Activated naive CD8-positive, alpha-beta T cell treated with anti-CD3 and anti-CD28 coated beads, Interleukin-2, amount 10 ng/mL, durations not matched to agents 7 days and 5 days (primary cell): ENCODE results near the gene COA1. TPM values are rescaled to one million over a fixed set of nuclear protein-coding genes. Genes with fewer than 3 reads are reported as not detected.
"Not testable (repeated sequence)": the region's sequence is repeated elsewhere in the genome, so short reads cannot be mapped to it uniquely, and the experiment has no call there.

Experiments
- ATAC-seq: fragments of 150-1000 bp; cut with Tn5 transposase; one replicate; pipeline ENCODE4 v1.10.0; 2021; ENCODE audit warnings: low read depth, moderate library complexity
- POLR2A ChIA-PET: fragments of 350-600 bp; sonication (Branson Sonifier 250); formaldehyde crosslinking; loops from one replicate; lab custom pipeline; 2021; ENCODE audit warnings: antibody characterized with exemption; lab: Charles Lee
- DNase-seq: peaks from one replicate; pipeline ENCODE4 v3.0.0; 2021
- H3K27ac Mint-ChIP-seq: one replicate; pipeline ENCODE4 v1.8.0; 2022; ENCODE audit warnings: mild to moderate bottlenecking, mixed read lengths
- H3K27me3 Mint-ChIP-seq: one replicate; pipeline ENCODE4 v1.8.0; 2022; ENCODE audit warnings: mild to moderate bottlenecking, moderate library complexity, mixed read lengths
- H3K36me3 Mint-ChIP-seq: one replicate; pipeline ENCODE4 v1.8.0; 2021; ENCODE audit warnings: mild to moderate bottlenecking, mixed read lengths
- H3K4me1 Mint-ChIP-seq: one replicate; pipeline ENCODE4 v1.8.0; 2021; ENCODE audit warnings: mixed read lengths
- H3K4me3 Mint-ChIP-seq: one replicate; pipeline ENCODE4 v1.8.0; 2022; ENCODE audit warnings: mild to moderate bottlenecking, moderate library complexity, mixed read lengths
- H3K9me3 Mint-ChIP-seq: one replicate; pipeline ENCODE4 v1.8.0; 2021; ENCODE audit warnings: mixed read lengths
- total RNA-seq, 2 experiments: library from RNA; stranded (reverse); gene quantifications; one replicate each; pipeline ENCODE4 v1.2.3, GENCODE V29; 2021

The COA1 gene
- total RNA-seq, 2 experiments from 2014 or later = 72.7 to 80.2 TPM

DNA sequence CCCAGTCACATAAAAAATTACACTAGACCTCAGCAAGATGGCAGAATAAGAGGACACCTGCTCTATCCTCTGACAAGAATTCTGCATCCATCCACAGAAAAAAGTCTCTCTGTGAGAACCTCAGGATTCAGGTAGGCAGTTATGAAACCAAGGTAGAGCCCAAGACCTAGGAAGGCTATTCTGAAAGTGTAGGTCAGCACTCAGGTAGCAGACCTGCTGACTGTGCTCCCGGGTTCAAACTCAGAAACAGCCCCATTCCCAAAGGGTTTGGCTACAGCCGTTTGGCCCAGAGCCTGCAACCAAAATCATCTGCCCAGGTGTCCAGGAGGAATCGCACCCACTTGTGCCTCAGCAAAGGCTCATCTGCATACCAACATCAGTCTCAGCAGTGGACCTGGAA, 37.7 kb downstream of the COA1 start:
- POLR2A ChIA-PET = interaction anchor here (0.6 to 1.2 kb wide), 3 partner anchors 14 to 111 kb away, joined by 3 read pairs; partner anchors contain the start of gene STK17A
- no peaks in the 10 kb centered on the region for H3K27me3 Mint-ChIP-seq
- no peak overlapping the region for H3K4me3 Mint-ChIP-seq
- peaks cover 12% of the 10 kb centered on the region for H3K36me3 Mint-ChIP-seq
- no peak for DNase-seq
- H3K4me1 Mint-ChIP-seq = peaks cover 10% of the 10 kb centered on the region
- ATAC-seq = no peak
- peaks cover 7% of the 10 kb centered on the region for H3K9me3 Mint-ChIP-seq
- no peak overlapping the region for H3K27ac Mint-ChIP-seq

DNA sequence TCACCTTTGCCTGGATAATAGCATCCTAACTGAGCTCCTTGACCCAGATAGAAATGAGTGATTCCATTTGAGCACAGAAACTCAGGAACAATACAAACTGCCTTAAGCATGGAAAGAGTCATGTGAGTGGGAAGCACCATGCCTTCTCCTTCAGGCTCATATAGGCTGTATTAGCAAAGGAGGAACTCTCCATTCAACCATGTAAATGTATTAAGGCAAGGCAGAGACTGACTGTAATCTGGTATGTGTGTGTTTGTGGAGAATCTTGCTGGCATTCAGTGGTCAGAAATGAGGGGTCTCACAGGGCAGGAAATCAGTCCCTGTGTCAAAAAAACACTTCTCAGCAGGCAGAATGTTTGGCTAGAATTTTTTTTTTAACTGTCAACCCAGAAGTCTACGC, 40.2 kb downstream of the COA1 start:
- H3K27me3 Mint-ChIP-seq = no peaks in the 10 kb centered on the region
- DNase-seq = no peak

DNA sequence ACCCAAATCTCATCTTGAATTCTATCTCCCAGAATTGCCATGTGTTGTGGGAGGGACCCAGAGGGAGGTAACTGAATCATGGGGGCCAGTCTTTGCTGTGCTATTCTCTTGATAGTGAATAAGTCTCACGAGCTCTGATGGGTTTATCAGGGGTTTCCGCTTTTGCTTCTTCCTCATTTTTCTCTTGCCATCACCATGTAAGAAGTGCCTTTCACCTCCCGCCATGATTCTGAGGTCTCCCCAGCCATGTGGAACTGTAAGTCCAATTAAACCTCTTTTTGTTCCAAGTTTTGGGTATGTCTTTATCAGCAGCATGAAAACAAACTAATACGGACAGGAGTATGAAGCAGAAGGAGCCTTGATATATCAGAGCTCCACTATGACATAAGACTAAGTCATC, 41.5 kb downstream of the COA1 start:
- ATAC-seq, H3K27ac Mint-ChIP-seq, H3K27me3 Mint-ChIP-seq, DNase-seq, H3K4me3 Mint-ChIP-seq: not testable (repeated sequence)
- POLR2A ChIA-PET = interaction anchor here (0.7 to 4.0 kb wide), 2 partner anchors 38 to 105 kb away, joined by 4 to 17 read pairs; partner anchors contain the start of gene STK17A
- Mint-ChIP-seq H3K9me3 (peaks cover 11% of the 10 kb centered on the region), H3K36me3 (peaks cover 28% of the 10 kb centered on the region), H3K4me1 (peaks cover 15% of the 10 kb centered on the region)

More for the DNA sequence above, 40.2 kb downstream of the COA1 start:
- no peak overlapping the region for H3K27ac Mint-ChIP-seq
- no peak overlapping the region for H3K4me3 Mint-ChIP-seq
- POLR2A ChIA-PET = interaction anchor here (4.0 kb wide), 1 partner anchor 106 kb away, joined by 17 read pairs; the partner anchor contains the start of gene STK17A
- peaks cover 21% of the 10 kb centered on the region for H3K36me3 Mint-ChIP-seq
- peaks cover 8% of the 10 kb centered on the region for H3K9me3 Mint-ChIP-seq
- ATAC-seq = no peak
- peaks cover 13% of the 10 kb centered on the region for H3K4me1 Mint-ChIP-seq

DNA sequence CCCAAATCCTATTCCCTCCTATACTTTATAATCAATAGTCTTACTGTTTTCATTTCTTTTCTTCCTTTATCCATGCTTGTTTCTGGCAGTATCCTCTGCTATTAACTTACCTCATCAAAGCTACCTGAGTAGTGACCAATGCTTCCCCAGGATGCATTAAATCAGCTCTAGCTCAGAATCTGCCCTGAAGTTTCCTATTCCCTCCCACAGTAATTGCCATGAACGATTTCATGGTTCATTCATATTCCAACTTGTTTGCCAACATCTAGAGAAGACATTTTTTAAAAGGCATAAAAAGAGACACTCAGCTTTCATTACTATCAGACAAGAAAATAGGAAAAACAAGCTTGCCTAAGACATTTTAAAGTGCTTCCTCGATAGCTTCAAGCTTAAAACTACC, 42.3 kb downstream of the COA1 start:
- POLR2A ChIA-PET = interaction anchor here (0.7 to 4.0 kb wide), 2 partner anchors 37 to 104 kb away, joined by 4 to 17 read pairs; partner anchors contain the start of gene STK17A
- Mint-ChIP-seq H3K4me3 (no peak overlapping the region), H3K27me3 (no peaks in the 10 kb centered on the region), H3K9me3 (peaks cover 11% of the 10 kb centered on the region), H3K36me3 (peaks cover 28% of the 10 kb centered on the region), H3K4me1 (peaks cover 17% of the 10 kb centered on the region), H3K27ac (no peak overlapping the region)
- ATAC-seq = no peak
- no peak for DNase-seq

DNA sequence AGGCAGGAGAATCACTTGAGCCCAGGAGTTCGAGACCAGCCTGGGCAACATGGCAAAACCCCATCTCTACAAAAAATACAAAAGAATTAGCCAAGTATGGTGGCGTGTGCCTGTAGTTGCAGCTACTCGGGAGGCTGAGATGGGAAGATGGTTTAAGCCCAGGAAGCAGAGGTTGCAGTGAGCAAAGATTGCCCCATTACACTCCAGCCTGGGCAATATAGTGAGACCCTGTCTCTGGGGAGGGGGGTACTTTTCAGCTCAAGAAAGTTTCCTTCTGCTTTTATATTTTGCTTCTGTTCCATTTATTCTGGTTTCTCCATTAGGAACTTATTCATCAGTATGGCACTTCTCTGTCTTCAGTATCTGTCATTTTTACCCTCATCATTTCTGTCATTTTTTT, 48.6 kb downstream of the COA1 start:
- ATAC-seq = no peak
- H3K9me3 Mint-ChIP-seq = peaks cover 4% of the 10 kb centered on the region
- H3K4me1 Mint-ChIP-seq = peaks cover 31% of the 10 kb centered on the region
- DNase-seq = no peak
- no peak overlapping the region for H3K4me3 Mint-ChIP-seq
- H3K27me3 Mint-ChIP-seq = no peaks in the 10 kb centered on the region
- POLR2A ChIA-PET = no interaction called here
- H3K27ac Mint-ChIP-seq = no peak overlapping the region
- peaks cover 27% of the 10 kb centered on the region for H3K36me3 Mint-ChIP-seq

DNA sequence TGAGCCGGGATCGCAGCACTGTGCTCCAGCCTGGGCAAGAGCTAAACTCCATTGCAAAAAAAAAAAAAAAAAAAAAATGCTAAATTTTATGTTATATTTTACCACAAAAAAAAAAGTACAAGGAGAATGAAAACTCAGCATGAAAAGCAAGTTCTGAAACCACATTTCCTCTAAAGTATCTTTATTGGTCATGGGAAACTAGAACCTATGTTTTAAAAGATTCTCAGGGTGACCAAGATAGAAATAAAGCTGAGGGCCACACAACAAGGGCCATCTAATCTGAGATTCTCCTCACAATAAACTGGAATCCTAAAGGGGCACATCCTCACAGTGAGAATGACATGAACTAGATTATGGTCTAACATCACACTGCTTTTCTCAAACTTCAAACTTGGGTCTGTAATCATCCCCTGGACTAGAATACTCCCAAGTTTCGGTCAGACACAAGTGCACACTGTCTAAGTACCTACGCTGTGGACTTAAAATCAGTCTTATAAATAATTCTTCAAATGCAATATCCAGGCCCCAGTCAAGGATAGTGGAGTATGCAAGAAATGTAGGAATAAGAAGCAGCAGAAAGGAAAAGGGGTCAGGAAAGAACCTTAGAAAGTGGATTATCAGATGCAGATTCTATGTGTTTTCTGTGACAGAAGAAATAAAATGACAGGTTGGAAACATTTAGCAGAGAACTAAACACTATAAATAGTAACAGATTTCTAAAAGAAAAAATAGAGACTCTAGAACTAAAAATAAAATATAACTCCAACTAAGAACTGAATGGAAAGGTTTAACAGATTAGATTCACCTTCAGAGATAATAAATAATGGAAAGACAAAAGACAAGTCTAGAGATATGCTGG, 49.9 kb downstream of the COA1 start:
- Mint-ChIP-seq H3K36me3 (peaks cover 24% of the 10 kb centered on the region), H3K9me3 (peaks cover 9% of the 10 kb centered on the region), H3K27me3 (no peaks in the 10 kb centered on the region), H3K4me3 (peak overlapping the region; percentile 28), H3K4me1 (peaks cover 33% of the 10 kb centered on the region), H3K27ac (peak overlapping the region; percentile 11)
- POLR2A ChIA-PET = interaction anchor here (1.0 to 1.6 kb wide), 2 partner anchors 85 to 97 kb away, joined by 4 to 16 read pairs; partner anchors contain the start of gene STK17A
- ATAC-seq (peak; percentile 14), DNase-seq (no peak)

DNA sequence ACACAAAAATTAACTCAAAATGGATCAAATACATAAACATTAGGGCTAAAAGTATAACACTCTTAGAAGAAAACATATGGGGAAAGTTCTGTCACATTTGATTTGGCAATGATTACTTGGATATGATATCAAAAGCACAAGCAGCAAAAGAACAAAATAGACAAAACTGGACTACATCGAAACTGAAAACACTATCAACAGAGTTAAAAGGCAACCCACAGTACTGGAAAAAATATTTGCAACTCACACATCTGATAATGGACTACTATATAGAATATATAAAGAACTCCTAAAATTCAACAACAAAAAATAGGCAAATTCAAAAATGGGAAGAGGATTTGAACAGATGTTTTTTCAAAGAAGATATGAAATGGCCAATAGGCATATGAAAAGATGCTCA, 51.0 kb downstream of the COA1 start:
- Mint-ChIP-seq H3K4me3 (peak overlapping the region; percentile 1), H3K27ac (no peak overlapping the region), H3K36me3 (peaks cover 27% of the 10 kb centered on the region), H3K9me3 (peaks cover 8% of the 10 kb centered on the region), H3K27me3 (no peaks in the 10 kb centered on the region), H3K4me1 (peaks cover 37% of the 10 kb centered on the region)
- POLR2A ChIA-PET = interaction anchor here (0.7 to 0.8 kb wide), 2 partner anchors 13 to 30 kb away, joined by 3 to 6 read pairs; no protein-coding TSS in a partner anchor
- no peak for ATAC-seq
- no peak for DNase-seq

DNA sequence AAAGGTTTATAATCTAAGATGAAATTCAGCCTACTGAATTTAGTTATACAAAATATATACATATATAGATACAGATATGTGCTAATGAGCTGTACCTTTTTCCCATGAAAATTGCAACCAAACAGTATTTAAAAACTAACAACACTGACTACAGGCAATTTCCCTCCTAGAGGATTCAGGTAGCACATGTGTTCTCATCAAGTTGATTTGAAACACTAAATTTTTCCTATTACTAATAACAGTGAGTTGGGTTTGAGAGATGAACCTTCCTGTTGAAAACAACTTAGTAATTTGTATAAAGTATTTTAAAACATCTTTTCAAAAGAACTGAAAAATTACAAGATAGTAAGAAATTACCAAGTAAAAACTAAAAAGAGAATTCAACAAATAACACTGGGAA, 51.5 kb downstream of the COA1 start:
- DNase-seq (no peak), ATAC-seq (no peak)
- Mint-ChIP-seq H3K27me3 (no peaks in the 10 kb centered on the region), H3K4me3 (no peak overlapping the region), H3K27ac (no peak overlapping the region), H3K9me3 (peaks cover 11% of the 10 kb centered on the region), H3K4me1 (peaks cover 38% of the 10 kb centered on the region), H3K36me3 (peaks cover 30% of the 10 kb centered on the region)
- POLR2A ChIA-PET = interaction anchor here (0.7 to 0.8 kb wide), 2 partner anchors 14 to 29 kb away, joined by 3 to 6 read pairs; no protein-coding TSS in a partner anchor

DNA sequence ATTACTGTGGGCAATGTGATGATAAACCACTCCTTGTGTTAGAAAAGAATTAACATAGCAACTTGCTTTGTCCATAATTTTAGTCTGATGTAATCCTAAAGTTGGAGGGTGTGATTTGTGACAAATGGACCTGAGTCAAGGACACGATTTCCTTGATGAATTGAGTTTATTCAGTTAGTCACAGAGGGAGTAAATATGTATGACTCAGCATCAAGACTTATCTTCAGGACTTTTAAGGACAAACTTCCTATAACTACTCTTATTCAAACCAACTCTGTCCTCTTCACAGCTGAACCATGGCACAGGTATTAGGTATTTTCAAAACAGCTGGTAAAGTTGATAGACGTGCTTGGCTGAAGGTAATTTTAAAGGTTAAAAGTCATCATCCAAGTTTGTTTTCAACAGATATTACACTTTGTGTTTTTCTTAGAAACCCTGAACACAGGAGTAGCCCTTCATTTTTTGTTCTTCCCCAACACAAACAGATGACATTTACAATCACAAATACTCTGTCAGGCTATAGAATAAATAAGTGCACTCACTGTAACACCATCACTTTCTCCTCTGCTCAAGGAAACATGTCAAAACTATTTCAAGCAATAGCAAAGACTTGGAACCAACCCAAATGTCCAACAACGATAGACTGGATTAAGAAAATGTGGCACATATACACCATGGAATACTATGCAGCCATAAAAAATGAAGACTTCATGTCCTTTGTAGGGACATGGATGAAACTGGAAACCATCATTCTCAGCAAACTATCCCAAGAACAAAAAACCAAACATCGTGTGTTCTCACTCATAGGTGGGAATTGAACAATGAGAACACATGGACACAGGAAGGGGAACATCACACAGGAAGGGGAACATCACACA, 54.5 kb downstream of the COA1 start:
- Mint-ChIP-seq H3K27ac (no peak overlapping the region), H3K4me3 (no peak overlapping the region), H3K36me3 (peaks cover 50% of the 10 kb centered on the region)

DNA sequence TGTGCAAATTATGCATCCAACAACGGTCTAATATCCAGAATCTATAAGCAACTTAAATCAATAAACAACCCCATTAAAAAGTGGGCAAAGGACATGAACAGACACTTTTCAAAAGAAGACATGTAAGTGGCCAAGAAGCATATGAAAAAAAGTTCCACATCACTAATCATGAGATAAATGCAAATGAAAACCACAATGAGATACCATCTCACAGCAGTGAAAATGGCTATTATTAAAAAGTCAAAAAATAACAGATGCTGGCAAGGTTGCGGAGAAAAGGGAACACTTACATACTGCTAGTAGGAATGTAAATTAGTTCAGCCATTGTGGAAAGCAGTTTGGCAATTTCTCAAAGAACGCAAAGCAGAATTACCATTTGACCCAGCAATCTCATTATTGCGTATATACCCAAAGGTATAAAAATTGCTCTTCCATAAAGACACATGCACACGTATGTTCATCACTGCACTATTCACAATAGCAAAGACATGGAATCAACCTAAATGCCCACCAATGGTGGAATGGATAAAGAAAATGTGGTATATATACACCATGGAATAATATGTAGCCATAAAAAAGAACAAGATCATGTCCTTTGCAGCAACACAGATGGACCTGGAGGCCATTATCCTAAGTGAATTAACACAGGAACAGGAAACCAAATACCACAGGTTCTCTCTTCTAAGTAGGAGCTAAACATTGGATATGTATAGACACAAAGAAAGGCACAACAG, 55.9 kb downstream of the COA1 start:
- peaks cover 39% of the 10 kb centered on the region for H3K4me1 Mint-ChIP-seq
- H3K36me3 Mint-ChIP-seq = peaks cover 59% of the 10 kb centered on the region
- ATAC-seq, DNase-seq, H3K4me3 Mint-ChIP-seq, H3K27me3 Mint-ChIP-seq, H3K27ac Mint-ChIP-seq, POLR2A ChIA-PET: not testable (repeated sequence)
- peaks cover 22% of the 10 kb centered on the region for H3K9me3 Mint-ChIP-seq

More for the DNA sequence above, 54.5 kb downstream of the COA1 start:
- no peak for DNase-seq
- Mint-ChIP-seq H3K27me3 (no peaks in the 10 kb centered on the region), H3K9me3 (peaks cover 21% of the 10 kb centered on the region), H3K4me1 (peaks cover 39% of the 10 kb centered on the region)
- no peak for ATAC-seq
- POLR2A ChIA-PET = no interaction called here

DNA sequence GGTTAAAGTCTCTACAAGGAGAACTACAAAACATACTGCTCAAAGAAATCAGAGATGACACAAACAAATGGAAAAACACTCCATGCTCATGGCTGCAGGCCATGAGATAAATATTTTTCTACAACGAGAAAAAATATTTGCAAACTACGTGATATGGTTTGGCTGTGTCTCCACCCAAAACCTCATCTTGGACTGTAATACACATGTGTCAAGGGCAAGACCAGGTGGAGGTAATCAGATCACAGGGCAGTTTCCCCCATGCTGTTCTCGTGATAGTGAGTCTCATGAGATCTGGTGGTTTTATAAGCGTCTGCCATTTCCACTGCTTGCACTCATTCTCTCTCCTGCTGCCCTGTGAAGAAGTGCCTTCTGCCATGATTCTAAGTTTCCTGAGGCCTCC, 57.8 kb downstream of the COA1 start:
- H3K4me1 Mint-ChIP-seq = peaks cover 34% of the 10 kb centered on the region
- no peak for ATAC-seq
- no peak overlapping the region for H3K27ac Mint-ChIP-seq
- no peak for DNase-seq
- no peaks in the 10 kb centered on the region for H3K27me3 Mint-ChIP-seq
- peaks cover 69% of the 10 kb centered on the region for H3K36me3 Mint-ChIP-seq
- POLR2A ChIA-PET = interaction anchor here (0.5 to 0.6 kb wide), 2 partner anchors 77 to 84 kb away, joined by 3 to 4 read pairs; no protein-coding TSS in a partner anchor
- H3K9me3 Mint-ChIP-seq = peaks cover 33% of the 10 kb centered on the region
- H3K4me3 Mint-ChIP-seq = no peak overlapping the region

DNA sequence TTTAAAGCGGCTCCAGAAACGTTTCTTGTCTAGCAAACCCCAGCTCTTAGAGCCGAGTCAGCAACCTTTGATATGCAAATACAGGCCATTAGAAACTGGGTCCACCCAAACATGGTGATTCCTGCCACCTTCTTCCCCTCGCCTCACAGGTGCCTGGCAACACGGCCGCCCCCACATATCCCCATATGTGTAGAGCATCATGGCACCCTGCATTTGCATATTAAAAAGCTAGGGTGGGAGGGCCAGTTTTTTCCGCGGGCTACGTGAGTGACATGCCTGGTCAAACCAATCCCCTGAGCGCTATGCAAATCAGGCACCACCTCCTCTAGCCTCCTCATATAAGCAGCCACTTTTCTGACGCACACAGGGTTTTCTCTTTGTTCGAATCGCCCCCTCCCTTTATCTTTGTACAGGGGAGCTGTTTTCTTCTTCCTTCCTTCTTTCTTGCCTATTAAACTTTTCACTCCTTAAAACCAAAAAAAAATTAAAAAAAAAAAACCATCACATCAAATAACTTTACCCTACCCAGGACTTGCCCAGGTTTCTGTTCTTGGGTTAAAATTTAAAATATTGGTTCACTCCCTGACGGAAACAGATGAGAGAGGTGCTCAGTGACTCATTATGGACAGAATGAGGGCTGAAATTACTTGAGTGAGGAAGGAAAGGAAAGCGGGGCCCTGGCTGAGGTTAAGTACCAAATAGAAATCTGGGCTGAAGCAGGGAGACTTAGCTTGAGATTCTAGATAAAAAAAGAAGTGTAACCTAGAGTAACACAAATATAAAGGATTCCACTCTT, 59.8 kb downstream of the COA1 start:
- peak; percentile 78 for ATAC-seq
- Mint-ChIP-seq H3K9me3 (peaks cover 33% of the 10 kb centered on the region), H3K27me3 (no peaks in the 10 kb centered on the region), H3K4me3 (peak overlapping the region; percentile 79), H3K27ac (peak overlapping the region; percentile 80), H3K36me3 (peaks cover 73% of the 10 kb centered on the region), H3K4me1 (peaks cover 44% of the 10 kb centered on the region)
- POLR2A ChIA-PET = interaction anchor here (0.9 to 3.0 kb wide), 6 partner anchors 20 to 87 kb away, joined by 3 to 9 read pairs (median 3); partner anchors contain the start of gene STK17A
- DNase-seq = no peak
